Astrocyte of the spinal cord (primary cell): Measurements from ENCODE around the gene SH3TC2.
A peak's percentile ranks its signal among the peaks of the same experiment; 100 is the strongest.

Experiments
- DNase-seq: peaks from one replicate; pipeline ENCODE4 v3.0.0; 2011; ENCODE audit warnings: low read depth, low spot score
- H3K4me3 ChIP-seq: 2 replicates; pipeline ENCODE4 v1.5.1; 2011; ENCODE audit warnings: low read depth, mild to moderate bottlenecking, low read length, moderate library complexity
- in situ Hi-C: cut with HindIII; loops from 2 replicates; pipeline ENCODE4 v1.10.0; 2017; ENCODE audit warnings: low sequenced_read_pairs
- TF ChIP-seq, protein P1 (sequence below): IDR thresholded peaks from 2 replicates; pipeline ENCODE4 v1.5.1; 2012; ENCODE audit warnings: low read depth, mild to moderate bottlenecking, low read length, inconsistent platforms

The SH3TC2 gene

DNA sequence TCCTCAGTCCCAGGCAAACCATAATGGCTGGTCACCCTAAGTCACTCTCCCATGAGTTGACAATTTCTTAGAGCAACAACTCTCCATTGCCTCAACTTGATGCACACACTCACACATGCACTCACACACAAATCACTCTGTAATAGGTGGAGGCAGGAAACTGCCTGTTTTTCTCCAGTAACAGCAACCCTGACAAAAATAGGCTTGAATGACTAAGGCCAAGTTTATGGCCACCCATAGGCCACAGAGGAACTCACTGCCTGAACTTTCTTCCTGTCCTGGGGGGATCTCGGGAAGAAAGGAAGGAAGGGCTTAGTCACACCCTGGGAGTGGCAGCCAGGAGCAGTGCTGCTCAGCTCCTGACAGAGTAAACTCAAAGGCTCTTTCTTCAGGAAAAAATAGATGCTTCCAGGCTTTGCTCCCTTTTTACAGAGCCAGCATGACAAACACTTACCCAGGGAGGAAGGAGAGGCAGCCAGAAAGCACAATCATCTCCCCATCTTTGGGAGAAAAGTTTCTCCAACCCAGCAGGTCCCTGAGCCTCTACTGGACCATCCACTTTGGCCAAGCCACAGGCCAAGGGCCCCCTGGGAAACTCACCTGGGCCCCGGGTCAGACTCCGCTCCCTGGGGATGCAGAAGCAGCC is 368 bp downstream of the SH3TC2 start:
- TF ChIP-seq, protein P1, sequence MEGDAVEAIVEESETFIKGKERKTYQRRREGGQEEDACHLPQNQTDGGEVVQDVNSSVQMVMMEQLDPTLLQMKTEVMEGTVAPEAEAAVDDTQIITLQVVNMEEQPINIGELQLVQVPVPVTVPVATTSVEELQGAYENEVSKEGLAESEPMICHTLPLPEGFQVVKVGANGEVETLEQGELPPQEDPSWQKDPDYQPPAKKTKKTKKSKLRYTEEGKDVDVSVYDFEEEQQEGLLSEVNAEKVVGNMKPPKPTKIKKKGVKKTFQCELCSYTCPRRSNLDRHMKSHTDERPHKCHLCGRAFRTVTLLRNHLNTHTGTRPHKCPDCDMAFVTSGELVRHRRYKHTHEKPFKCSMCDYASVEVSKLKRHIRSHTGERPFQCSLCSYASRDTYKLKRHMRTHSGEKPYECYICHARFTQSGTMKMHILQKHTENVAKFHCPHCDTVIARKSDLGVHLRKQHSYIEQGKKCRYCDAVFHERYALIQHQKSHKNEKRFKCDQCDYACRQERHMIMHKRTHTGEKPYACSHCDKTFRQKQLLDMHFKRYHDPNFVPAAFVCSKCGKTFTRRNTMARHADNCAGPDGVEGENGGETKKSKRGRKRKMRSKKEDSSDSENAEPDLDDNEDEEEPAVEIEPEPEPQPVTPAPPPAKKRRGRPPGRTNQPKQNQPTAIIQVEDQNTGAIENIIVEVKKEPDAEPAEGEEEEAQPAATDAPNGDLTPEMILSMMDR: no peak
- in situ Hi-C loops: no loop called here
- DNase-seq: peak; percentile 87
- H3K4me3 ChIP-seq: no peak overlapping the region

DNA sequence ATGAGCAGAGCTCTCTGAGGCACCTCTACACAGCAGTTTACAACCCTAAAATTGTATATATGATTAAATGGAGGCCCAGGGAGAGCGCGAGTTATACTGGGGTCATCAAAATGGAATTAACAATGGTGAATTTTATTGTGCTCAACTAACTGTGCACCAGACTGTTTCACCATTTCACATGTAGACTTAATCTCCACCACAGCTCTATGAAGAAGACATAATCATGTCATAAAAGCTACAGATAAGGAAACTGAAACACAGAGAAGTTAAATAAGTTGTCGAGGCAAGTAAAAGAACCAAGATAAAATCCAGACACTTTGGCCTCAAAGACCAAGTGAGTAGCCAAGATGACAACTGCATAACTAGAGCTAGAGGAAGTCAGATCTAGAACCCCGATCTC is 1.5 kb downstream of the SH3TC2 start:
- no peak overlapping the region for H3K4me3 ChIP-seq
- in situ Hi-C loops: no loop called here
- TF ChIP-seq, protein P1: no peak
- DNase-seq: no peak

DNA sequence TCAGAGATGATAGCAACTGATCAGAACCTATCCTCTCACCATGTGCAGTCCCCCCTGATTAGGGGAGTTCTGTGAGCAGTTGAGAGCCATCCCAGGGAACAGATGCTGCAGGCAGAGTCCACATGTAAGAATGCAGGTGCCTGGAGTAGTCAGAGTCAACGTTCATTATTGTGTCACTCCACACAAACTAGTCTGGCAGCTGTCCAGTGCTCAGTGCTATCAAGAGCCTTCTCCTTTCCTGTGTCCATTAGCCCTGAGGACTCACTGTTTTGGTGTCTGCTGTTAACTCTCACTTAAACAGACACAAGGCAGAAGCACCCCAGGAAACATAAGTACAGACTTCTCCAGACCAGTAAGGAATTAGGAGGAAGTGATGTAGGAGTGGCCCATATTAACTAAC is 2.5 kb downstream of the SH3TC2 start:
- peak; percentile 26 for DNase-seq
- TF ChIP-seq, protein P1: no peak
- H3K4me3 ChIP-seq: no peak overlapping the region
- in situ Hi-C loops: no loop called here

DNA sequence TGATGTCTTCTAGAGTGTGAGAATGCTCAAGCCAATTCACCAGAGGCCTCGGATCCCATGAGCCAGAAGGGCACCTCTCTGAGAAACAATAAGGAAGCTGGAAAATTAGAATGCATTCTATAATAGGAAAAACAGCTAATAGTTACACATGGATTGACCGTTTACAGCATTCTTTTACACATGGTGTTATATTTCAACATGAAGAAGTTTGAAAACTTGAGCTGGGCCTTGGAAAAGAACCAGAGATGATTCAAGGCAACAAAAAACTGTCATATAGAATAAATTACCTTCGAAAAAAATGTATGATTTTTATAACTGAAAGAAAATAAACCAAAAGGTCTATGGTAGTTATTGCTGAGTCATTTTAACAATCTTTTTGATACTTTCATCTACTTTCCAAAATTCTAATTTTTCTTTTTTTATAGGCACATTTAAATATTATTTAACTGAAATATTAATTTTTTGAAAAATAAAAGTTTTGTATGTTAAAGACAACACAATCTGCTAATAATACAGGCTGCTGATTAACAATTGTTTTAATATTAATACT is 6.2 kb downstream of the SH3TC2 start:
- in situ Hi-C loops: no loop called here
- H3K4me3 ChIP-seq: no peak overlapping the region

DNA sequence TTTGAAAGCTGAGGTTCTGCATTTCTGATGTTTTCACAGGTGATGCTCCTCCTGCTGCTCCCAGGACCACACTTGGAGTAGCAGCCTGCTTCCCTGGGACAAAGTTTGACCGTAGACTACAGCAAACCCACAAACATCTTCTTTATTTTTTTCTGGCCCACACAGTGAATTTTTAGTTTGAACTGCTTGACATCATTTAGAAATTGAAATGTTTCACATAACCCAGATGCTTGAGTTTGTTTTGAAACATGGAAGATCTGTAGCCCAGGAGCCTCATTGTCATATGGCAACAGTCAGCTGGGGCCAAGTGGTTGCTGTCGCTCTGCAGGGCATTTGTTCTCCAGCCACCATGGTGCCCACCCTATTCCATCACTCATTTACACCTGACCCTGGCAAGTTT is 8.4 kb downstream of the SH3TC2 start:
- in situ Hi-C loops: no loop called here
- TF ChIP-seq, protein P1: no peak

More for the DNA sequence above, 6.2 kb downstream of the SH3TC2 start:
- TF ChIP-seq, protein P1: no peak
- DNase-seq: peak; percentile 37

DNA sequence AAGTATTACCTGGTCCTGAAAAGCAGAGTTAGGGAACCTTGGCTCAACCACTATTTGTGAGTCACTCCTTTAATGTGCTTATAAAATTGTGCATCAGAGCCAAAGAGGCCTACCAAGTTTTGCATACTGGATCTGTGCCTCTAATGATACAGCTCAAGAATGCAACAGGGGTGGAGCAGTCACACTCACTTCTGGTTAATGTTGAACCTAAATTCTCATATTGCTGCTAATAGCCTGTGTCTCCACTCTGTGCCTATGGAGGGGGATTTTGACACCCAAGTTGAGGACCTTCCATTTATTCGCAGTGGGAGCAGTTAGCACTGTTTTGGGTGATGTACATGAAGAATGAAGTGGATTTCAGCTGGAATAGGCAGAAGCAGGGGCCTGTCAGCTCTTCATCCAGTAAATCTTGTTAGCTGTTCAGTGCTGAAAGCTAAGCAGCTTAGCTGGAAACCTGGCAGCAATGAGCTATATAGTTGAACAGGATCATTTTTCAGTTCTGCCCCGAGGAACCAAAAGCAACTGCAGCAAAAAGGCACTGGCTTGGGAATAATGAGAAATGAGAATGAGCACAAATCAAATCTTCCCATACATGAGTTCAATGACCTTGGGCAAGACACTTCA is 9.7 kb downstream of the SH3TC2 start:
- no peak overlapping the region for H3K4me3 ChIP-seq
- in situ Hi-C loops: no loop called here
- TF ChIP-seq, protein P1: no peak
- DNase-seq: peak; percentile 75

More for the DNA sequence above, 8.4 kb downstream of the SH3TC2 start:
- DNase-seq: peak; percentile 42
- H3K4me3 ChIP-seq: no peak overlapping the region
